GM18517 (cell line): ENCODE measurements around the gene RASAL2.
"Not testable (repeated sequence)": the region's sequence is repeated elsewhere in the genome, so short reads cannot be mapped to it uniquely, and the experiment has no call there.

Experiments used
- ATAC-seq: cut with Tn5 transposase; IDR thresholded peaks from one replicate; pipeline ENCODE4 v1.9.1; 2021; ENCODE audit warnings: mild to moderate bottlenecking, moderate library complexity; ENCODE audit not compliant: unreplicated experiment

Gene RASAL2

GRCh38 chr1:178109348-178110143, 15.6 kb downstream of the RASAL2 start:
- no peak for ATAC-seq

- ATAC-seq, result no peak
Measured at GRCh38 chr1:178115260-178115659, 21.4 kb downstream of the RASAL2 start.

- no peak for ATAC-seq
Measured at GRCh38 chr1:178118524-178118923, 24.6 kb downstream of the RASAL2 start.

GRCh38 chr1:178119628-178120027, 25.7 kb downstream of the RASAL2 start:
- no peak for ATAC-seq

GRCh38 chr1:178120088-178120487, 26.2 kb downstream of the RASAL2 start:
- no peak for ATAC-seq

GRCh38 chr1:178120520-178121052, 26.7 kb downstream of the RASAL2 start:
- ATAC-seq, result not testable (repeated sequence)

- no peak for ATAC-seq
Measured at GRCh38 chr1:178121883-178122282, 28.0 kb downstream of the RASAL2 start.

GRCh38 chr1:178122283-178122682, 28.4 kb downstream of the RASAL2 start:
- no peak for ATAC-seq

- ATAC-seq, result no peak
Measured at GRCh38 chr1:178124115-178124514, 30.2 kb downstream of the RASAL2 start.

- no peak for ATAC-seq
Measured at GRCh38 chr1:178126261-178126660, 32.4 kb downstream of the RASAL2 start.

GRCh38 chr1:178126741-178127185, 32.9 kb downstream of the RASAL2 start:
- ATAC-seq, result no peak

- ATAC-seq, result no peak
Measured at GRCh38 chr1:178127482-178128191, 33.7 kb downstream of the RASAL2 start.

- ATAC-seq, result no peak
Measured at GRCh38 chr1:178133239-178133989, 39.5 kb downstream of the RASAL2 start.

GRCh38 chr1:178134061-178134460, 40.2 kb downstream of the RASAL2 start:
- no peak for ATAC-seq

- ATAC-seq, result no peak
Measured at GRCh38 chr1:178137238-178137637, 43.3 kb downstream of the RASAL2 start.

GRCh38 chr1:178142806-178143205, 48.9 kb downstream of the RASAL2 start:
- ATAC-seq, result no peak

GRCh38 chr1:178143730-178144690, 50.1 kb downstream of the RASAL2 start:
- ATAC-seq, result no peak

GRCh38 chr1:178145605-178146004, 51.7 kb downstream of the RASAL2 start:
- no peak for ATAC-seq

GRCh38 chr1:178146436-178146835, 52.5 kb downstream of the RASAL2 start:
- ATAC-seq, result no peak

GRCh38 chr1:178150610-178151009, 56.7 kb downstream of the RASAL2 start:
- ATAC-seq, result no peak
